ENCODE data around the gene PGPEP1. TPM values are rescaled to one million over a fixed set of nuclear protein-coding genes. Genes with fewer than 3 reads are reported as not detected.

Gene PGPEP1
- total RNA-seq, 4 donors from 2014 or later = 21.2 to 67.9 (median 38.1) TPM

- Histone ChIP-seq H3K36me3 (no peaks in the 10 kb centered on the region), H3K27me3 (no peaks in the 10 kb centered on the region), H3K4me3 (no peak overlapping the region), H3K9me3 (no peaks in the 10 kb centered on the region), H3K4me1 (peaks cover 0 to 4% of the 10 kb centered on the region in 2 donors), H3K27ac (no peak overlapping the region)
- TF ChIP-seq, protein P1, sequence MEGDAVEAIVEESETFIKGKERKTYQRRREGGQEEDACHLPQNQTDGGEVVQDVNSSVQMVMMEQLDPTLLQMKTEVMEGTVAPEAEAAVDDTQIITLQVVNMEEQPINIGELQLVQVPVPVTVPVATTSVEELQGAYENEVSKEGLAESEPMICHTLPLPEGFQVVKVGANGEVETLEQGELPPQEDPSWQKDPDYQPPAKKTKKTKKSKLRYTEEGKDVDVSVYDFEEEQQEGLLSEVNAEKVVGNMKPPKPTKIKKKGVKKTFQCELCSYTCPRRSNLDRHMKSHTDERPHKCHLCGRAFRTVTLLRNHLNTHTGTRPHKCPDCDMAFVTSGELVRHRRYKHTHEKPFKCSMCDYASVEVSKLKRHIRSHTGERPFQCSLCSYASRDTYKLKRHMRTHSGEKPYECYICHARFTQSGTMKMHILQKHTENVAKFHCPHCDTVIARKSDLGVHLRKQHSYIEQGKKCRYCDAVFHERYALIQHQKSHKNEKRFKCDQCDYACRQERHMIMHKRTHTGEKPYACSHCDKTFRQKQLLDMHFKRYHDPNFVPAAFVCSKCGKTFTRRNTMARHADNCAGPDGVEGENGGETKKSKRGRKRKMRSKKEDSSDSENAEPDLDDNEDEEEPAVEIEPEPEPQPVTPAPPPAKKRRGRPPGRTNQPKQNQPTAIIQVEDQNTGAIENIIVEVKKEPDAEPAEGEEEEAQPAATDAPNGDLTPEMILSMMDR (IDR thresholded peaks at IDR 0.05) = no peak
- no peak for TF ChIP-seq POLR2A (IDR thresholded peaks at IDR 0.05)
- DNase-seq = no peak
- intact Hi-C loops (cut with DNase I; ENCODE audit: low total_unique reads) = no loop called here
These were observed 28.3 kb downstream of the PGPEP1 start for GRCh38 chr19:18368504-18369222.

- no peak for DNase-seq
- Histone ChIP-seq H3K9me3 (no peaks in the 10 kb centered on the region), H3K36me3 (no peaks in the 10 kb centered on the region), H3K4me1 (peaks cover 0 to 6% of the 10 kb centered on the region in 2 donors), H3K27ac (peak overlapping the region; percentile 79 to 91), H3K4me3 (no peak overlapping the region), H3K27me3 (no peaks in the 10 kb centered on the region)
- intact Hi-C loops (cut with DNase I; ENCODE audit: low total_unique reads) = no loop called here
- TF ChIP-seq POLR2A (IDR thresholded peaks at IDR 0.05) = no peak
- TF ChIP-seq, protein P1 (IDR thresholded peaks at IDR 0.05) = no peak
These were observed 33.1 kb downstream of the PGPEP1 start for GRCh38 chr19:18373407-18373891.

GRCh38 chr19:18373892-18374629, 33.7 kb downstream of the PGPEP1 start:
- no peaks in the 10 kb centered on the region for H3K9me3 ChIP-seq
- peak overlapping the region; percentile 79 to 91 for H3K27ac ChIP-seq
- DNase-seq = peak; percentile 93 to 95
- H3K27me3 ChIP-seq = no peaks in the 10 kb centered on the region
- no peaks in the 10 kb centered on the region for H3K36me3 ChIP-seq
- TF ChIP-seq, protein P1 (IDR thresholded peaks at IDR 0.05) = no peak
- TF ChIP-seq POLR2A (IDR thresholded peaks at IDR 0.05) = peak in 1 of 2 donors; percentile 24
- H3K4me3 ChIP-seq = no peak overlapping the region
- peaks cover 0 to 6% of the 10 kb centered on the region in 2 donors for H3K4me1 ChIP-seq
- intact Hi-C loops (cut with DNase I; ENCODE audit: low total_unique reads) = no loop called here

DNA sequence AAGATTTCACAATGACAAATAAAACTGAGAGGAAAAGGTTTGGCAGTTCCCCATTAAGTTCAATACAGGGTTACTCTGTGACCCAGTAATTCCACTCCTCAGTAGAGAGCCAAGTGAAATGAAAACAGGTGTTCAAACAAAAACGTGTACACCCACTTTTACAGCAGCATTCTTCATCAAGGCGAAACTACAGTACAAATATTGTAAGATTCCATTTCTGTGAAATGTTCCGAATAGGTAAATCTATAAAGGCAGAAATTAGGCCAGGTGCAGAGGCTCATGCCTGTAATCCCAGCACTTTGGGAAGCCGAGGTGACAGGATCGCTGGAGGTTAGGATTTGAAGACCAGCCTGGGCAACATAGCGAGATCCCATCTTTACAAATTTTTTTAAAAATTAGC, 36.6 kb downstream of the PGPEP1 start:
- Histone ChIP-seq H3K27me3 (no peaks in the 10 kb centered on the region), H3K4me3 (no peak overlapping the region), H3K27ac (peak overlapping the region in 1 of 2 donors; percentile 91), H3K4me1 (peaks cover 0 to 18% of the 10 kb centered on the region in 2 donors), H3K9me3 (no peaks in the 10 kb centered on the region), H3K36me3 (no peaks in the 10 kb centered on the region)
- intact Hi-C loops (cut with DNase I; ENCODE audit: low total_unique reads) = no loop called here
- DNase-seq = no peak
- TF ChIP-seq, protein P1 (IDR thresholded peaks at IDR 0.05) = no peak
- no peak for TF ChIP-seq POLR2A (IDR thresholded peaks at IDR 0.05)
